Pulmonary artery endothelial cell (primary cell): ENCODE results near the gene PDE4D. TPM values are rescaled to one million over a fixed set of nuclear protein-coding genes. Genes with fewer than 3 reads are reported as not detected.
"Not testable (repeated sequence)": the region's sequence is repeated elsewhere in the genome, so short reads cannot be mapped to it uniquely, and the experiment has no call there.

Source experiments
- DNase-seq: peaks from one replicate; pipeline ENCODE4 v3.0.0-alpha.2; 2011; ENCODE audit warnings: low read depth, low spot score
- total RNA-seq: library from RNA; depleted of rRNA; stranded (reverse); fragments of >200 nt; gene quantifications from 2 replicates; pipeline ENCODE4 v1.2.3, GENCODE V29; 2014

PDE4D gene
- total RNA-seq, 1 donor from 2014 or later, result 22.4 TPM

- peak; percentile 44 for DNase-seq
Measured at GRCh38 chr5:59709846-59710245, 183.7 kb downstream of the PDE4D start.

- no peak for DNase-seq
Measured at GRCh38 chr5:59709346-59709821, 184.1 kb downstream of the PDE4D start.

DNA sequence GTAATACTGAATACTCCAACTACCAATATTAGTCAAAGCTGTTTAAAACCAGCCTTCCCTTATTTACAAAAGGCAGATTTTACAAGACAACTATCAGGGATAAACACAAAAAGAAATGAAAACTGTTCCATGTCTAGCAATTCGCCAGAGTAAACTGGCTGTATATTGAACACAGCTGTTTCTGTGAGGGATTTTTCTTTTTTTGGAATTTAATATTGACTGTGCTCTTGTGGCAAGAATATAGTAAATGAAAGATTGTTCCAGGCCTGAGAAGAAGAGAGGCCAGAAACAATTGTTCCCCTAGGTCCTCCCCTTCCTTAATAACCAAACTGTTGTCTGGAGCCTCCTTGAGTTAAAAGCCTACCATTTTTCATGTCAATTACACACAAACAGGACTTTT, 188.6 kb downstream of the PDE4D start:
- DNase-seq, result no peak

GRCh38 chr5:59703789-59704188, 189.7 kb downstream of the PDE4D start:
- DNase-seq, result no peak

- no peak for DNase-seq
Measured at GRCh38 chr5:59698207-59699178, 195.0 kb downstream of the PDE4D start.

GRCh38 chr5:59694411-59694810, 199.1 kb downstream of the PDE4D start:
- DNase-seq, result no peak

DNA sequence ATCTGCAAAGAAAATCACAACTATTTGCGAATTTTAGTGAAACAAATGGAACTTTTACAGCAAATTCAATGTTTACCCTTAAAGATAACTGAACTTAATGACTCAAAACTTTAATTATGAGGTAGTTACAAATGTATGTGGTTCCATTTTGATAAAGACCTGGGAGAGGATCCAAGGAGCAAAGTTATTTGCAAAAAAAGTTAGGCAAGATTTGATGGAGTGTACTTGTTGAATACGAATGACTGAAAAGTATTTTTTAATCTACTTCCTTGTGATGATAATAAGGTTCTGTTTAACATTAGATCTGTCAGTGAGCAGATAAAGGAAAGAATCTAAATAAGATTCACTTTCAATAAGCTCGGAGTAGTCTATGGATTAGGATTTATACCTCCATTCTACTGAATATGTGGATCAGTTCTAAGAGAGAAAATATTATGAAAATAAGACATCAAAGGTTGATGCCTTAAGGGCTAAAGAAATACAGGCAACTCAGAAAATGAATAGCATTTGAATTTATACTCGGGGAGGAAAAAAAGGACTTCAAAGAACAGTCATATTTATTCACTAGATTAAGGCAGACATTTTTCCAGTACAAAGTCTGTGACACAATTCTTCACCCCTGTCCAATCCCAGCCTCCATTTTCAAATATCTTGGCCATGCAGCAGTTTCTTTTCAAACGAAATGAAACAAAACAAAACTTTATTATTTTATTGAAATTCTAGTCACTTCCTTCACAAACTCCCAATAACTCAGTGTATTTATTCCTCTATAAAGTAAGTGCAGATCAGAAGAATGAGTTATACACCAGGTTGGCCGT, 199.8 kb downstream of the PDE4D start:
- no peak for DNase-seq

DNA sequence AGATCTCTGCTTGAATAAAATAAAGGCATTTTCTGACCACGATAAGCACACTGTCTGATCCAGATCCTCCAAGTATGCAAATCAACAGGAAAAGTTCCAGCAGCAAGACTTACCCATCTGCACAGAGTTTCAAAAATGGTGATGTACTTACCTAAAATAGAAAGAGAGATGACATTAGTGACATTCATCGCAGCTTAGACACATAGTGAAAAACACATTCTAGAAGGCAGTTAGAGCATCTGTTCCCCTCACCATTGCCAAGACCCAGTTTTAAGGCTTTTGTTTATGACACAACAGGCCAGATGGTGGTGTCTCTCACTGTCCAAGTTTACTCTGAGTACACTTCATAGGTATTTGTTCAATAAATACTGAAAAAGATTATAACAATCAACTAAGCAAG, 207.7 kb downstream of the PDE4D start:
- no peak for DNase-seq

- DNase-seq, result no peak
Measured at GRCh38 chr5:59685191-59685530, 208.4 kb downstream of the PDE4D start.

DNA sequence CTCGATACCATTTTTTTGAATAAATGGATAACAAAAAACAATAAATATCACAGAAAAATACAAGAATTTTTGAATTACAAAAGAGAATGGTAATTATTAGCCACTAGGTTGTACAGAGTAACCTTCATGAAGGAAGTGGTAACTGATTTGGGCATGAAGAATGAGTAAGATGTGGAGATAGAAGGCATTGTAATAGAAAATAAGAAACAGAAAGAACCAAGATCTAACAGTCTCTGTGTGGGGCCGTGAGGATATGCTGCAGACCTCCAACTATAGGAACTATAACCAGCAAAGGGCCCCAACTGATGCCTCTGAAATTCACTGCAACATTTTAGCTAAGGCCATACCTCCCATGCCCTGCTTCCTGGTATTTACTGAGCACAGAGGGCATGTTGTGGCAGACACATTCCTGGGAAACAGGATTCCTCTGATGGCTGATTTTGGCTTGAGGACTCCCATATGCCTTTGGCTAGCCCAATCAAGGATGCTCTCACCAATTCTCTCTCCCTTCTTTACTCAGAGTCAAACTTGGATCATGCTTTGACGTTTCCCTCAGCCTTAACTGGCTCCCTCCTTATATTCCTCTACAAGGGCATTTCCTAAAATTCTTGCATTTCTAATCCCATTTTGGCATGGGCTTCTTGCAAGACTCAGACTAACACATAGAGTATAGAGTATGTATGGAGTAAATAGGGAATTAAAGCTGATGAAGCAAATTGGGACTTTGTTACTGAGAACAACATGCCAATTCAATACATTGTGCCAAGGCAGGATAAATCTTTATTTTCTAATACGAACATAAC, 208.9 kb downstream of the PDE4D start:
- DNase-seq, result no peak

GRCh38 chr5:59683311-59683710, 210.2 kb downstream of the PDE4D start:
- no peak for DNase-seq

GRCh38 chr5:59682542-59682941, 211.0 kb downstream of the PDE4D start:
- no peak for DNase-seq

- no peak for DNase-seq
Measured at GRCh38 chr5:59678943-59679342, 214.6 kb downstream of the PDE4D start.

DNA sequence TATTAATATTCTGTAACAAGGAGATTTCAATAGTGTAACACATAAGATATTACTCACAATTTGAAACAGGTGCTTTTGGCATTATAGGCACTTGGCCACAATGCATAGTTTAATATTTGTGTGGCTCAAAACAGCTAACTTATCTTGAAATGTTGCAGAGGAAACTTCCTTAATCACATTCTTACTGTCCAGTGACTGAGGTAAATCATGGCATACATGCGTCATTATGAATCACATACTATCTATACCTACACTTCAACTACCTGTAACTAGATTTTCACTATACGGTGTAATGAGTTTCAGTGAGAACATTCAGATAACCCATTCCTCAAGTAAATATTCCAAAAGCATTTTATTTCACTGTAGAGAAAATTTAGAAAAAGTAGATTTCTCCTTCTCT, 218.8 kb downstream of the PDE4D start:
- DNase-seq, result no peak

GRCh38 chr5:59673438-59674058, 220.0 kb downstream of the PDE4D start:
- DNase-seq, result no peak

- no peak for DNase-seq
Measured at GRCh38 chr5:59666440-59667068, 227.0 kb downstream of the PDE4D start.

DNA sequence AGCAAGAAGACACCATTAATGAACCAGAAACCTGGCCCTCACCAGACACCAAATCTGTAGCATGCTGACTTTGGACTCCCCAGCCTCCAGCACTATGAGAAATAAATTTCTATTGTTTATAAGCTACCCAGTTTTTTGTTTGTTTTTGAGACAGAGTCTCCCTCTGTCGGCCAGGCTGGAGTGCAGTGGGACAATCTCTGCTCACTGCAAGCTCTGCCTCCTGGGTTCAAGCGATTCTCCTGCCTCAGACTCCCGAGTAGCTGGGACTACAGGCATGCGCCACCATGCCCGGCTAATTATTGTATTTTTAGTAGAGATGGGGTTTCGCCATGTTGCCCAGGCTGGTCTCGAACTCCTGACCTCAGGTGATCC, 227.7 kb downstream of the PDE4D start:
- DNase-seq, result not testable (repeated sequence)

- no peak for DNase-seq
Measured at GRCh38 chr5:59665086-59665831, 228.3 kb downstream of the PDE4D start.

- DNase-seq, result peak; percentile 56
Measured at GRCh38 chr5:59661954-59662615, 231.4 kb downstream of the PDE4D start.
